ENCODE measurements around the gene CAMK2D. TPM values are rescaled to one million over a fixed set of nuclear protein-coding genes. Genes with fewer than 3 reads are reported as not detected.

The CAMK2D gene
- total RNA-seq, 1 donor from 2014 or later: 147 TPM

- H3K27ac ChIP-seq (ENCODE audit: low read depth, low read length): peak overlapping the region; percentile 8
These were observed 186.1 kb downstream of the CAMK2D start for GRCh38 chr4:113575401-113575800.

GRCh38 chr4:113574636-113575103, 186.9 kb downstream of the CAMK2D start:
- H3K27ac ChIP-seq (ENCODE audit: low read depth, low read length): no peak overlapping the region
- peaks cover 3 to 7% (median 6%) of the 10 kb centered on the region in 3 donors for H3K4me1 ChIP-seq (ENCODE audit: control insufficient read depth in 3 of 3, insufficient read depth in 3 of 3, low read length in 3 of 3)

More at GRCh38 chr4:113575401-113575800, 186.1 kb downstream of the CAMK2D start:
- H3K9me3 ChIP-seq (ENCODE audit: control insufficient read depth in 3 of 3, low read length in 3 of 3): no peaks in the 10 kb centered on the region
- no peaks in the 10 kb centered on the region for H3K27me3 ChIP-seq (ENCODE audit: control insufficient read depth in 3 of 3, insufficient read depth in 3 of 3, low read length in 3 of 3)
- H3K9ac ChIP-seq (ENCODE audit: low read depth in 1 of 3, low read length in 3 of 3): no peak overlapping the region
- no peak overlapping the region for H3K4me3 ChIP-seq (ENCODE audit: low read length in 3 of 3)
- H3K4me1 ChIP-seq (ENCODE audit: control insufficient read depth in 3 of 3, insufficient read depth in 3 of 3, low read length in 3 of 3): peaks cover 3 to 7% (median 6%) of the 10 kb centered on the region in 3 donors
- H3K36me3 ChIP-seq (ENCODE audit: control insufficient read depth in 3 of 3, insufficient read depth in 3 of 3, low read length in 3 of 3): no peaks in the 10 kb centered on the region

GRCh38 chr4:113572620-113573019, 188.9 kb downstream of the CAMK2D start:
- no peak overlapping the region for H3K4me3 ChIP-seq (ENCODE audit: low read length in 3 of 3)
- H3K27ac ChIP-seq (ENCODE audit: low read depth, low read length): no peak overlapping the region
- peaks cover 0 to 7% (median 6%) of the 10 kb centered on the region in 3 donors for H3K4me1 ChIP-seq (ENCODE audit: control insufficient read depth in 3 of 3, insufficient read depth in 3 of 3, low read length in 3 of 3)
- no peaks in the 10 kb centered on the region for H3K27me3 ChIP-seq (ENCODE audit: control insufficient read depth in 3 of 3, insufficient read depth in 3 of 3, low read length in 3 of 3)
- no peaks in the 10 kb centered on the region for H3K9me3 ChIP-seq (ENCODE audit: control insufficient read depth in 3 of 3, low read length in 3 of 3)
- H3K36me3 ChIP-seq (ENCODE audit: control insufficient read depth in 3 of 3, insufficient read depth in 3 of 3, low read length in 3 of 3): no peaks in the 10 kb centered on the region
- H3K9ac ChIP-seq (ENCODE audit: low read depth in 1 of 3, low read length in 3 of 3): no peak overlapping the region

More at GRCh38 chr4:113574636-113575103, 186.9 kb downstream of the CAMK2D start:
- Histone ChIP-seq H3K9me3 (ENCODE audit: control insufficient read depth in 3 of 3, low read length in 3 of 3) (no peaks in the 10 kb centered on the region), H3K4me3 (ENCODE audit: low read length in 3 of 3) (no peak overlapping the region), H3K9ac (ENCODE audit: low read depth in 1 of 3, low read length in 3 of 3) (no peak overlapping the region), H3K27me3 (ENCODE audit: control insufficient read depth in 3 of 3, insufficient read depth in 3 of 3, low read length in 3 of 3) (no peaks in the 10 kb centered on the region), H3K36me3 (ENCODE audit: control insufficient read depth in 3 of 3, insufficient read depth in 3 of 3, low read length in 3 of 3) (no peaks in the 10 kb centered on the region)

GRCh38 chr4:113566015-113566795, 195.3 kb downstream of the CAMK2D start:
- H3K27me3 ChIP-seq (ENCODE audit: control insufficient read depth in 3 of 3, insufficient read depth in 3 of 3, low read length in 3 of 3): no peaks in the 10 kb centered on the region
- H3K27ac ChIP-seq (ENCODE audit: low read depth, low read length): no peak overlapping the region
- no peak overlapping the region for H3K4me3 ChIP-seq (ENCODE audit: low read length in 3 of 3)
- no peaks in the 10 kb centered on the region for H3K4me1 ChIP-seq (ENCODE audit: control insufficient read depth in 3 of 3, insufficient read depth in 3 of 3, low read length in 3 of 3)
- no peaks in the 10 kb centered on the region for H3K36me3 ChIP-seq (ENCODE audit: control insufficient read depth in 3 of 3, insufficient read depth in 3 of 3, low read length in 3 of 3)
- H3K9ac ChIP-seq (ENCODE audit: low read depth in 1 of 3, low read length in 3 of 3): no peak overlapping the region
- H3K9me3 ChIP-seq (ENCODE audit: control insufficient read depth in 3 of 3, low read length in 3 of 3): no peaks in the 10 kb centered on the region

GRCh38 chr4:113565702-113566012, 195.9 kb downstream of the CAMK2D start:
- Histone ChIP-seq H3K27me3 (ENCODE audit: control insufficient read depth in 3 of 3, insufficient read depth in 3 of 3, low read length in 3 of 3) (no peaks in the 10 kb centered on the region), H3K9me3 (ENCODE audit: control insufficient read depth in 3 of 3, low read length in 3 of 3) (no peaks in the 10 kb centered on the region), H3K9ac (ENCODE audit: low read depth in 1 of 3, low read length in 3 of 3) (no peak overlapping the region), H3K4me1 (ENCODE audit: control insufficient read depth in 3 of 3, insufficient read depth in 3 of 3, low read length in 3 of 3) (peaks cover 0 to under 1% (median 0%) of the 10 kb centered on the region in 3 donors), H3K27ac (ENCODE audit: low read depth, low read length) (no peak overlapping the region), H3K36me3 (ENCODE audit: control insufficient read depth in 3 of 3, insufficient read depth in 3 of 3, low read length in 3 of 3) (no peaks in the 10 kb centered on the region), H3K4me3 (ENCODE audit: low read length in 3 of 3) (no peak overlapping the region)

- H3K9me3 ChIP-seq (ENCODE audit: control insufficient read depth in 3 of 3, low read length in 3 of 3): no peaks in the 10 kb centered on the region
- H3K4me3 ChIP-seq (ENCODE audit: low read length in 3 of 3): no peak overlapping the region
- H3K27me3 ChIP-seq (ENCODE audit: control insufficient read depth in 3 of 3, insufficient read depth in 3 of 3, low read length in 3 of 3): no peaks in the 10 kb centered on the region
- no peak overlapping the region for H3K27ac ChIP-seq (ENCODE audit: low read depth, low read length)
- H3K4me1 ChIP-seq (ENCODE audit: control insufficient read depth in 3 of 3, insufficient read depth in 3 of 3, low read length in 3 of 3): peaks cover 0 to 3% (median 0%) of the 10 kb centered on the region in 3 donors
- no peak overlapping the region for H3K9ac ChIP-seq (ENCODE audit: low read depth in 1 of 3, low read length in 3 of 3)
- no peaks in the 10 kb centered on the region for H3K36me3 ChIP-seq (ENCODE audit: control insufficient read depth in 3 of 3, insufficient read depth in 3 of 3, low read length in 3 of 3)
These were observed 197.0 kb downstream of the CAMK2D start for GRCh38 chr4:113564493-113564892.

GRCh38 chr4:113563691-113564378, 197.7 kb downstream of the CAMK2D start:
- Histone ChIP-seq H3K4me3 (ENCODE audit: low read length in 3 of 3) (no peak overlapping the region), H3K4me1 (ENCODE audit: control insufficient read depth in 3 of 3, insufficient read depth in 3 of 3, low read length in 3 of 3) (peaks cover 0 to 3% (median 0%) of the 10 kb centered on the region in 3 donors), H3K36me3 (ENCODE audit: control insufficient read depth in 3 of 3, insufficient read depth in 3 of 3, low read length in 3 of 3) (no peaks in the 10 kb centered on the region), H3K27ac (ENCODE audit: low read depth, low read length) (no peak overlapping the region), H3K9me3 (ENCODE audit: control insufficient read depth in 3 of 3, low read length in 3 of 3) (no peaks in the 10 kb centered on the region), H3K27me3 (ENCODE audit: control insufficient read depth in 3 of 3, insufficient read depth in 3 of 3, low read length in 3 of 3) (no peaks in the 10 kb centered on the region), H3K9ac (ENCODE audit: low read depth in 1 of 3, low read length in 3 of 3) (no peak overlapping the region)

- peaks cover 0 to 3% (median 0%) of the 10 kb centered on the region in 3 donors for H3K4me1 ChIP-seq (ENCODE audit: control insufficient read depth in 3 of 3, insufficient read depth in 3 of 3, low read length in 3 of 3)
These were observed 199.8 kb downstream of the CAMK2D start for GRCh38 chr4:113561758-113562157.

GRCh38 chr4:113561092-113561491, 200.4 kb downstream of the CAMK2D start:
- Histone ChIP-seq H3K36me3 (ENCODE audit: control insufficient read depth in 3 of 3, insufficient read depth in 3 of 3, low read length in 3 of 3) (no peaks in the 10 kb centered on the region), H3K4me3 (ENCODE audit: low read length in 3 of 3) (no peak overlapping the region), H3K4me1 (ENCODE audit: control insufficient read depth in 3 of 3, insufficient read depth in 3 of 3, low read length in 3 of 3) (peaks cover 4 to 8% (median 5%) of the 10 kb centered on the region in 3 donors), H3K9me3 (ENCODE audit: control insufficient read depth in 3 of 3, low read length in 3 of 3) (no peaks in the 10 kb centered on the region), H3K9ac (ENCODE audit: low read depth in 1 of 3, low read length in 3 of 3) (no peak overlapping the region), H3K27ac (ENCODE audit: low read depth, low read length) (no peak overlapping the region), H3K27me3 (ENCODE audit: control insufficient read depth in 3 of 3, insufficient read depth in 3 of 3, low read length in 3 of 3) (no peaks in the 10 kb centered on the region)

More at GRCh38 chr4:113561758-113562157, 199.8 kb downstream of the CAMK2D start:
- H3K27ac ChIP-seq (ENCODE audit: low read depth, low read length): no peak overlapping the region
- no peak overlapping the region for H3K9ac ChIP-seq (ENCODE audit: low read depth in 1 of 3, low read length in 3 of 3)
- H3K4me3 ChIP-seq (ENCODE audit: low read length in 3 of 3): no peak overlapping the region
- no peaks in the 10 kb centered on the region for H3K9me3 ChIP-seq (ENCODE audit: control insufficient read depth in 3 of 3, low read length in 3 of 3)
- no peaks in the 10 kb centered on the region for H3K36me3 ChIP-seq (ENCODE audit: control insufficient read depth in 3 of 3, insufficient read depth in 3 of 3, low read length in 3 of 3)
- H3K27me3 ChIP-seq (ENCODE audit: control insufficient read depth in 3 of 3, insufficient read depth in 3 of 3, low read length in 3 of 3): no peaks in the 10 kb centered on the region

- Histone ChIP-seq H3K27me3 (ENCODE audit: control insufficient read depth in 3 of 3, insufficient read depth in 3 of 3, low read length in 3 of 3) (no peaks in the 10 kb centered on the region), H3K36me3 (ENCODE audit: control insufficient read depth in 3 of 3, insufficient read depth in 3 of 3, low read length in 3 of 3) (no peaks in the 10 kb centered on the region), H3K9me3 (ENCODE audit: control insufficient read depth in 3 of 3, low read length in 3 of 3) (no peaks in the 10 kb centered on the region), H3K4me1 (ENCODE audit: control insufficient read depth in 3 of 3, insufficient read depth in 3 of 3, low read length in 3 of 3) (peaks cover 8 to 10% (median 10%) of the 10 kb centered on the region in 3 donors), H3K9ac (ENCODE audit: low read depth in 1 of 3, low read length in 3 of 3) (no peak overlapping the region), H3K27ac (ENCODE audit: low read depth, low read length) (no peak overlapping the region), H3K4me3 (ENCODE audit: low read length in 3 of 3) (no peak overlapping the region)
These were observed 201.0 kb downstream of the CAMK2D start for GRCh38 chr4:113560579-113560978.
